ENCODE results near the gene STK38. TPM values are rescaled to one million over a fixed set of nuclear protein-coding genes. Genes with fewer than 3 reads are reported as not detected.

Gene STK38
- total and polyA plus RNA-seq, 2 of the 4 experiments (the other 2 are of a cell fraction) = 10.6 to 19.7 TPM

DNA sequence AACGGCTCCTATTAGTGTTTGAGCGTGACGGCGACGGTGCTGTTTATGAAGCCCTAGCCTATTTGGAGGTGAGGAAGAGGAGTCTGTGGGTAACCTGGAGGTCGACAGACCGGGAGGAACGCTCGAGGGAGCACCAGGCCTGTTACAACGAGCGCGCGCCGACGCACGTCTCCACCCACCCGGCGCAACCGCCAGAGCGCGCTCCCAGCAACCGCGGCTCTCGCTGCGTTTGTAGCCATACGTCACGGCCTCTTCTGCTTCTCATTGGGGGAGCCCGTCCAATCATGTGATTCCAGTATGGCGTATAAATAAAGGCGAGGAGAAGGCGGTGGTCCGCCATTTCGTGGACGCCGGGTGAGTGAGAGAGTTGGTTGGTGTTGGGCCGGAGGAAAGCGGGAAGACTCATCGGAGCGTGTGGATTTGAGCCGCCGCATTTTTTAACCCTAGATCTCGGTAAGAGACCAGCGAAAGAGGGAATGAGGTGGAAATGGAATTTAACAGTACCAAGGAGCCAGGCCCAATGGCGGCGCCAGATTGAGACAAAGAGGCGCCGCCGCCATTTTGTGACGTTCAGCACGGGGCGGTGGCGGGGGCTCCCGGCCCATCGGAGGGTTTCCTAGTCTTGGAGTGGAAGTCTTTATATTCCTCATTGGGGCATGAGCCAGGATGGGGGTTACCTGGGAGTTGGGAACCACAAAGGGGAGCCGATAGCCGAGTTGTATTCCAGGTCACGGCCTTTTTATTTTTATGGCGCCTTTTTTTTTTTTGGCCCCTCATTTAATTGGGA lies 46.9 kb upstream of the STK38 start, which contains the start of gene SRSF3 (continued):
- TF ChIP-seq, protein P1, sequence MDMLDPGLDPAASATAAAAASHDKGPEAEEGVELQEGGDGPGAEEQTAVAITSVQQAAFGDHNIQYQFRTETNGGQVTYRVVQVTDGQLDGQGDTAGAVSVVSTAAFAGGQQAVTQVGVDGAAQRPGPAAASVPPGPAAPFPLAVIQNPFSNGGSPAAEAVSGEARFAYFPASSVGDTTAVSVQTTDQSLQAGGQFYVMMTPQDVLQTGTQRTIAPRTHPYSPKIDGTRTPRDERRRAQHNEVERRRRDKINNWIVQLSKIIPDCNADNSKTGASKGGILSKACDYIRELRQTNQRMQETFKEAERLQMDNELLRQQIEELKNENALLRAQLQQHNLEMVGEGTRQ (IDR thresholded peaks at IDR 0.05; ENCODE audit: low read depth, low read length) = peak; percentile 90
- TF ChIP-seq FOS (IDR thresholded peaks at IDR 0.05; ENCODE audit: low read depth, low read length) (peak; percentile 21; the same call in 1 of the 2 replicates), POLR2A (IDR thresholded peaks at IDR 0.05; ENCODE audit: low read depth, low read length) (peak; percentile 100)

DNA sequence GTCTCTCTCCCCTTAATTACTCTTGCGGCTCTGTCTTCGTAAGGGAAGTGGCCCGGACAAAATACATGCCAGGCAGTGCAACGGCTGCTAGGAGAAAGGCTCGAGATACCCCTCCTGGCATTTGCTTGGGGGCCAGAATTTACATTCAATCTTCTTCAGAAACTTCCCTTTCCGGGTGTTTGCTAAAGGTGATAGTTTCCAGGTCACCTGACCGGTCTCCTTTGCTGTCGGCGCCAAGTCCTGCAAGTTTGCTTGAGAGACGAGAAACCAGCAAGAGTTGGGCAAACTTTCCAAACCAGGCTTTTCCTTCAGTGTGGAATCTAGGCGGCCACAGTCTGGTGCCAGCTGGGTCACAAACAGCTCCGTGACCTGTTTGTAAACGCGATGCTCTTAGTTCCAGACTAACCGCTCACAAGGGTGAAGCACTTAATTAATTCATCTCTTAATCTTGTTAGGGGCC lies 46.3 kb upstream of the STK38 start:
- H2BK120ac ChIP-seq (ENCODE audit: low read depth, low read length) = peak overlapping the region; percentile 71
- WGBS, 2 experiments (ENCODE audit: extremely low coverage in 2 of 2, insufficient read length in 1 of 2) = 10% methylated on average over 5 of the region's 15 CpGs; no CpG with 5 or more reads in 1 of the 2 experiments
- H3K27me3 ChIP-seq (ENCODE audit: control insufficient read depth, insufficient read depth, low read length) = no peaks in the 10 kb centered on the region
- H4K20me1 ChIP-seq (ENCODE audit: insufficient read depth, low read length) = peaks cover 44% of the 10 kb centered on the region
- H2BK15ac ChIP-seq (ENCODE audit: low read depth, low read length) = peak overlapping the region; percentile 71; the same call in 1 of the 3 replicates
- peak overlapping the region; percentile 88 for H2BK5ac ChIP-seq (ENCODE audit: low read depth, low read length, poor library complexity, severe bottlenecking)
- H4K91ac ChIP-seq (ENCODE audit: insufficient read depth, low read depth, low read length) = peak overlapping the region; percentile 92
- peak overlapping the region; percentile 74 for H3K23ac ChIP-seq (ENCODE audit: low read depth, low read length)
- peak overlapping the region; percentile 82 to 94 for H4K8ac ChIP-seq (ENCODE audit: low read depth in 2 of 2, low read length in 2 of 2)
- H3K9me1 ChIP-seq (ENCODE audit: insufficient read depth, low read length) = peaks cover 3% of the 10 kb centered on the region
- in situ Hi-C loops (cut with MboI; ENCODE audit: low sequenced_read_pairs) = loop anchor here (5.0 kb wide), 1 partner anchor 46 kb away; the partner anchor contains the start of gene STK38
- H3K9ac ChIP-seq (ENCODE audit: low read depth, low read length) = peak overlapping the region; percentile 74
- H2AK9ac ChIP-seq (replicated peaks; ENCODE audit: low read depth, low read length, poor library complexity) = peak overlapping the region; percentile 87
- H3K79me1 ChIP-seq (ENCODE audit: low read depth in 1 of 2, low read length in 2 of 2) = peaks cover 13 to 29% of the 10 kb centered on the region in 2 experiments
- intact Hi-C loops (cut with micrococcal nuclease) = loop anchor here (2.0 kb wide), 1 partner anchor 151 kb away; the partner anchor contains the start of genes KCTD20 and PXT1
- POLR2A ChIA-PET (ENCODE audit: unreplicated experiment) = interaction anchor here (0.5 to 1.0 kb wide), 2 partner anchors 14 to 548 kb away, joined by 4 to 11 read pairs; no protein-coding TSS in a partner anchor
- CTCF ChIA-PET = no interaction called here
- peak overlapping the region; percentile 91 for H3K56ac ChIP-seq (ENCODE audit: extremely low read depth, insufficient read depth, low read length)
- H3K14ac ChIP-seq (replicated peaks; ENCODE audit: low read depth, low read length) = peak overlapping the region; percentile 83
- no peak for DNase-seq
- H2AK5ac ChIP-seq (ENCODE audit: low read depth, low read length) = peak overlapping the region; percentile 67
- no TSS peak for BruUV-seq (replicated peaks)
- peak; percentile 16 for ATAC-seq (ENCODE audit: low read depth)
- peak overlapping the region; percentile 45; the same call in 1 of the 2 replicates for H2BK20ac ChIP-seq (ENCODE audit: low read depth, low read length)
- peaks cover 2% of the 10 kb centered on the region; the same call in 1 of the 2 replicates for H3K4me1 ChIP-seq (ENCODE audit: control insufficient read depth, insufficient read depth, low read length)
- dilution Hi-C loops (cut with HindIII; ENCODE audit: low sequenced_read_pairs, unreplicated experiment) = no loop called here
- H3K27ac ChIP-seq (ENCODE audit: insufficient read depth, low read length) = peak overlapping the region; percentile 75
- H3K18ac ChIP-seq (ENCODE audit: low read depth, low read length) = peak overlapping the region; percentile 48
- H3K4me3 ChIP-seq (ENCODE audit: insufficient read depth, low read depth, low read length) = peak overlapping the region; percentile 29
- H3K4ac ChIP-seq (ENCODE audit: low read depth, low read length) = peak overlapping the region; percentile 91
- H3K4me2 ChIP-seq (ENCODE audit: low read depth, low read length) = peak overlapping the region; percentile 85
- no peaks in the 10 kb centered on the region for H3K9me3 ChIP-seq (ENCODE audit: control insufficient read depth, insufficient read depth, low read length)
- peak overlapping the region; percentile 89 for H4K5ac ChIP-seq (ENCODE audit: low read depth, low read length)
- peak overlapping the region; percentile 92 for H2AFZ ChIP-seq (replicated peaks; ENCODE audit: low read length, poor library complexity)
- peaks cover 18% of the 10 kb centered on the region for H3K36me3 ChIP-seq (ENCODE audit: control insufficient read depth, insufficient read depth, low read length)
- TF ChIP-seq RCOR1 (IDR thresholded peaks at IDR 0.05; ENCODE audit: insufficient replicate concordance, low read length) (no peak), RFX5 (IDR thresholded peaks at IDR 0.05; ENCODE audit: low read depth, low read length) (no peak), SMC3 (IDR thresholded peaks at IDR 0.05; ENCODE audit: low read depth, low read length) (no peak), NFE2L2 (IDR thresholded peaks at IDR 0.05; ENCODE audit: low read depth, low read length) (no peak), FOS (IDR thresholded peaks at IDR 0.05; ENCODE audit: low read depth, low read length) (no peak), CHD1 (IDR thresholded peaks at IDR 0.05; ENCODE audit: low read depth, low read length) (no peak), MXI1 (IDR thresholded peaks at IDR 0.05; ENCODE audit: borderline replicate concordance, low read depth, low read length) (no peak)
- TF ChIP-seq, protein P1 (IDR thresholded peaks at IDR 0.05; ENCODE audit: low read depth, low read length) = peak; percentile 60; the same call in 1 of the 2 replicates
